Hepatocyte (in vitro differentiated cells): ENCODE results near the gene ALG14. TPM values are rescaled to one million over a fixed set of nuclear protein-coding genes. Genes with fewer than 3 reads are reported as not detected.

Experiments
- DNase-seq: peaks from one replicate; pipeline ENCODE4 v3.0.0-alpha.2; 2016; ENCODE audit warnings: low spot score
- H2AFZ ChIP-seq: fragments of 200-600 bp; sonication (generic); 2 replicates; pipeline ENCODE4 v1.6.0; 2016; ENCODE audit warnings: antibody characterized with exemption, mild to moderate bottlenecking
- H3K27ac ChIP-seq: fragments of 200-600 bp; sonication (generic); 2 replicates; pipeline ENCODE4 v1.5.1; 2016; ENCODE audit warnings: mild to moderate bottlenecking
- H3K27me3 ChIP-seq: fragments of 200-600 bp; sonication (generic); 2 replicates; pipeline ENCODE4 v1.6.1; 2016
- H3K36me3 ChIP-seq: fragments of 200-600 bp; sonication (generic); replicated peaks from 2 replicates; pipeline ENCODE4 v1.5.1; 2016; ENCODE audit warnings: low read depth; ENCODE audit not compliant: insufficient read depth
- H3K4me1 ChIP-seq: fragments of 200-600 bp; sonication (generic); 2 replicates; pipeline ENCODE4 v1.5.1; 2016; ENCODE audit warnings: mild to moderate bottlenecking, moderate library complexity; ENCODE audit not compliant: insufficient read depth
- H3K4me2 ChIP-seq: fragments of 200-600 bp; sonication (generic); 2 replicates; pipeline ENCODE4 v1.6.0; 2016
- H3K4me3 ChIP-seq: fragments of 200-600 bp; sonication (generic); 2 replicates; pipeline ENCODE4 v1.5.1; 2016; ENCODE audit warnings: mild to moderate bottlenecking
- H3K79me2 ChIP-seq: fragments of 200-600 bp; sonication (generic); 2 replicates; pipeline ENCODE4 v1.6.0; 2017; ENCODE audit warnings: mild to moderate bottlenecking
- H3K9me2 ChIP-seq: fragments of 200-600 bp; sonication (generic); replicated peaks from 2 replicates; pipeline ENCODE4 v1.6.0; 2017; ENCODE audit warnings: mild to moderate bottlenecking; ENCODE audit not compliant: insufficient read depth
- H3K9me3 ChIP-seq: fragments of 200-600 bp; sonication (generic); 2 replicates; pipeline ENCODE4 v1.5.1; 2016; ENCODE audit warnings: low read depth, mild to moderate bottlenecking
- H4K20me1 ChIP-seq: fragments of 200-600 bp; sonication (generic); 2 replicates; pipeline ENCODE4 v1.6.0; 2016; ENCODE audit warnings: mild to moderate bottlenecking; ENCODE audit not compliant: insufficient read depth, poor library complexity, severe bottlenecking
- EZH2 ChIP-seq: fragments of 200-600 bp; sonication (generic); IDR thresholded peaks from 2 replicates; pipeline ENCODE4 v1.6.1; 2016; ENCODE audit warnings: antibody characterized with exemption, mild to moderate bottlenecking, borderline replicate concordance
- EZH2phosphoT487 ChIP-seq: fragments of 200-600 bp; sonication (generic); IDR thresholded peaks from one replicate; pipeline ENCODE4 v1.6.1; 2018; ENCODE audit warnings: antibody characterized with exemption, mild to moderate bottlenecking, low read depth, moderate library complexity; ENCODE audit not compliant: unreplicated experiment, severe bottlenecking
- WGBS: methylation state at CpG from one replicate; pipeline ENCODE4 v1.1.6; 2016; ENCODE audit warnings: low lambda C conversion rate; ENCODE audit errors: missing lambda C conversion rate; 5-methylcytosine and 5-hydroxymethylcytosine counted together
- polyA plus RNA-seq: library from polyadenylated mRNA; unstranded; fragments of >200 nt; fragmentation: Nextera tagmentation; extraction: Ambion mirVana; gene quantifications from 2 replicates; pipeline ENCODE4 v1.2.1, GENCODE V29; 2016
- total RNA-seq: library from RNA; depleted of rRNA; stranded (reverse); fragments of >200 nt; gene quantifications from 2 replicates; pipeline ENCODE4 v1.2.3, GENCODE V29; 2014
- TF ChIP-seq, protein P1 (sequence below): fragments of 200-600 bp; sonication (generic); IDR thresholded peaks from 2 replicates; pipeline ENCODE4 v1.5.1; 2016; ENCODE audit warnings: antibody characterized with exemption, mild to moderate bottlenecking; ENCODE audit not compliant: poor library complexity

Gene ALG14
- total and polyA plus RNA-seq, 2 experiments from 2014 or later, result 2.5 to 22.5 TPM

DNA sequence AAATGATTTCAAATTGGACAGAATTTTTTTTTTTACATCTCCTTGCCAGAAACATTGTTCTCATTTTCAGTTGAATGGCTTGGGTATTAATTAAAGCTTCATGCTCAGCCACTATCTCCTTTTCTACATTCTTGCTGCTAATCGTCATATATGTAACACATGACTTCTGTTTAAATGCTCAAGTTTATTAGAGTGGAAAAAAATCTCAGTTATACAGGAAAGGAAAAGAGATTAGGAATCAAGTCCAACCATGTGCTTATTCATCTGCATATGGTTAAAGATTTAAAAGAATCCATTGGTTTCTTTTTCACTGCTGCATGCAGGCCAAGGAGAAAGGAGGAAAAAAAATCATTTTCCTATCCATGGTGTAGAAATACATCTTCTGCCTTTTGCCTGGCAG, 98.5 kb downstream of the ALG14 start:
- no peaks in the 10 kb centered on the region for H3K9me3 ChIP-seq
- H3K4me2 ChIP-seq, result no peak overlapping the region
- WGBS, result 61% methylated on average over 1 of the region's 1 CpG
- H3K27me3 ChIP-seq, result no peaks in the 10 kb centered on the region
- no peaks in the 10 kb centered on the region for H3K36me3 ChIP-seq
- TF ChIP-seq EZH2phosphoT487, result no peak
- TF ChIP-seq EZH2, result no peak
- TF ChIP-seq, protein P1, sequence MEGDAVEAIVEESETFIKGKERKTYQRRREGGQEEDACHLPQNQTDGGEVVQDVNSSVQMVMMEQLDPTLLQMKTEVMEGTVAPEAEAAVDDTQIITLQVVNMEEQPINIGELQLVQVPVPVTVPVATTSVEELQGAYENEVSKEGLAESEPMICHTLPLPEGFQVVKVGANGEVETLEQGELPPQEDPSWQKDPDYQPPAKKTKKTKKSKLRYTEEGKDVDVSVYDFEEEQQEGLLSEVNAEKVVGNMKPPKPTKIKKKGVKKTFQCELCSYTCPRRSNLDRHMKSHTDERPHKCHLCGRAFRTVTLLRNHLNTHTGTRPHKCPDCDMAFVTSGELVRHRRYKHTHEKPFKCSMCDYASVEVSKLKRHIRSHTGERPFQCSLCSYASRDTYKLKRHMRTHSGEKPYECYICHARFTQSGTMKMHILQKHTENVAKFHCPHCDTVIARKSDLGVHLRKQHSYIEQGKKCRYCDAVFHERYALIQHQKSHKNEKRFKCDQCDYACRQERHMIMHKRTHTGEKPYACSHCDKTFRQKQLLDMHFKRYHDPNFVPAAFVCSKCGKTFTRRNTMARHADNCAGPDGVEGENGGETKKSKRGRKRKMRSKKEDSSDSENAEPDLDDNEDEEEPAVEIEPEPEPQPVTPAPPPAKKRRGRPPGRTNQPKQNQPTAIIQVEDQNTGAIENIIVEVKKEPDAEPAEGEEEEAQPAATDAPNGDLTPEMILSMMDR, result no peak
- H2AFZ ChIP-seq, result no peak overlapping the region
- H3K4me3 ChIP-seq, result no peak overlapping the region
- no peaks in the 10 kb centered on the region for H3K9me2 ChIP-seq
- peaks cover 13% of the 10 kb centered on the region for H3K4me1 ChIP-seq
- no peaks in the 10 kb centered on the region for H4K20me1 ChIP-seq
- no peak for DNase-seq
- H3K79me2 ChIP-seq, result no peaks in the 10 kb centered on the region
- peak overlapping the region; percentile 35 for H3K27ac ChIP-seq

DNA sequence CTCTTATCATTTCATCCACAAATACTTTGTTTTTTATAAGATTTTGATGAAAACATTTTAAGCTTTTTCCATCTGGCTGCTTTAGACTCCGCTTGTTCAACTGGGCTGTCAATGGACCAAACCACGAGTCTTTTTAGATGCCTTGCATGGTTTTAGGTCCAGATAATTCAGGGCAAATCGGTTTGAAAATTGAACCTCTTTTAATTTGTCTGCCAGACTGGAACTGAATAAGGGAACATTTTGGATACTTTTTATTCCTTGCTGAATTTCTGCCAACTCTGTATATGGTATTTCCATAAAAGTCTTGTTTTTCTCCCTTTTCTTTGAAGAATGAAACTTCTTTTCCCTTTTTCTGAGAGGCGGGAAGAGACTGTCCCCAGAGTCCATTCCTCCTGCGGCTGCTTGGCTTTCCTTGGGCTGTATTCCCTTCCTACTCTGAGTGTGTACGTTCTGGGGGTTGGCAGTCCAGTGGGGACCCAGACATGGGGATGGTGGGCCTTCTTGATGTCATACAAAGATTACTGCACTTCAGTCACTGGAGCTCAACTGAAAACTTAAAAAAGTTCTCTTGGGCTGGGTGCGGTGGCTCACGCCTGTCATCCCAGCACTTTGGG, 99.3 kb downstream of the ALG14 start:
- Histone ChIP-seq H3K27ac (peak overlapping the region; percentile 46), H3K79me2 (no peaks in the 10 kb centered on the region), H3K36me3 (no peaks in the 10 kb centered on the region), H3K9me3 (no peaks in the 10 kb centered on the region), H3K27me3 (no peaks in the 10 kb centered on the region), H4K20me1 (no peaks in the 10 kb centered on the region), H3K4me2 (no peak overlapping the region), H2AFZ (no peak overlapping the region), H3K4me3 (no peak overlapping the region), H3K4me1 (peaks cover 13% of the 10 kb centered on the region), H3K9me2 (no peaks in the 10 kb centered on the region)
- no peak for DNase-seq
- 86% methylated on average over 8 of the region's 8 CpGs for WGBS
- TF ChIP-seq EZH2 (no peak), EZH2phosphoT487 (no peak)
- TF ChIP-seq, protein P1, result no peak

DNA sequence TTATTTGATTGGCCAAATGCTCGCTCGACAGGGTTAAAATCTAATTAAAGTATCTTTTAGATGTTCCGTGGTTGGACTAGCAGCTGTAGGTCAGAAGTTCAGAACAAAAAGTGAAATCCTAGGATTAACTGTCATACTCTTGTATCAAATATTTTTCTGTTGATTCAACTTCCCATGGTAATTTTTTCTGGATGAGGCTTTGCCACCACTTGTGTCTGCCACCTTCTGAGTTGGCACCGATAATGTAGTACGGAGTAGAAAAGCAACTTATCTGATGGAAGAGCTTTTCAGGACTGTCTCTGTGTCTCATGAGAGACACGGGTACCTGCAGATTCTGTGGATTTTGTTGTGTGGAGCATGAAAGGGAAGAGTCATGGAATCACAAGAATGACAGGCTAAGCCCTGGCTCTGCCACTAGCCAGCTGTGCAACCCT, 101.2 kb downstream of the ALG14 start:
- no peak overlapping the region for H2AFZ ChIP-seq

More for the DNA sequence above, 101.2 kb downstream of the ALG14 start:
- WGBS, result 67% methylated on average over 6 of the region's 6 CpGs
- Histone ChIP-seq H3K79me2 (no peaks in the 10 kb centered on the region), H3K27ac (peak overlapping the region; percentile 65), H3K9me2 (no peaks in the 10 kb centered on the region), H3K4me2 (peak overlapping the region; percentile 19), H3K36me3 (no peaks in the 10 kb centered on the region), H4K20me1 (no peaks in the 10 kb centered on the region), H3K27me3 (no peaks in the 10 kb centered on the region), H3K9me3 (no peaks in the 10 kb centered on the region), H3K4me3 (no peak overlapping the region), H3K4me1 (peaks cover 13% of the 10 kb centered on the region)
- DNase-seq, result no peak
- TF ChIP-seq, protein P1, result no peak
- TF ChIP-seq EZH2phosphoT487, result no peak
- no peak for TF ChIP-seq EZH2
